ENCODE data around the gene BTAF1.

Gene BTAF1

DNA sequence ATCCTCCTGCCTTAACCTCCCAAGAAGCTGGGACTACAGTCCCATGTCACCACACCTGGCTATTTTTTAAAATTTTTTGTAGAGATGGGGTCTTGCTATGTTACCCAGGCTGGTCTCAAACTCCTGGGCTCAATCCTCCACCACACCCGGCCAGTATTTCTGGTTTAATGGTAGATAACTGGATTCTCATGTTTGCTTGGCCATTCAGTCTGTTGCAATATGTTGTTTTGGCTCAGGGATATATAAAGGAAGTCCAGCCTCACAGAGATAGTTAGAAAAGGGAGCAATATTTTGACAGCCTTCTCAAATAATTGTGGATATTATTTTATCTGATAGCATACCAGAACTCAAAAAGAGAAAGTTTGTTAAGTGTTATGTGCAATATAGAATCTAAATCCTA lies 82.4 kb downstream of the BTAF1 start:
- Histone ChIP-seq H3K79me2 (ENCODE audit: control insufficient read depth, insufficient read depth, low read length) (no peaks in the 10 kb centered on the region), H4K5ac (ENCODE audit: low read length) (no peak overlapping the region), H3K18ac (ENCODE audit: low read length) (no peak overlapping the region), H3K4ac (ENCODE audit: low read depth, low read length) (no peak overlapping the region), H2AK5ac (ENCODE audit: low read length) (no peak overlapping the region), H3K4me1 (ENCODE audit: control insufficient read depth, low read depth, low read length) (no peaks in the 10 kb centered on the region), H3K23ac (ENCODE audit: low read length) (no peak overlapping the region), H3K4me2 (ENCODE audit: low read length) (no peak overlapping the region), H3K4me3 (ENCODE audit: low read length) (no peak overlapping the region), H3K79me1 (ENCODE audit: low read length) (no peaks in the 10 kb centered on the region), H3K27me3 (ENCODE audit: insufficient read depth, low read length, poor library complexity) (no peaks in the 10 kb centered on the region), H2BK15ac (replicated peaks; ENCODE audit: low read depth) (no peak overlapping the region), H4K8ac (ENCODE audit: low read depth, low read length) (no peak overlapping the region), H2BK120ac (ENCODE audit: low read depth, low read length) (no peak overlapping the region), H3K9ac (ENCODE audit: low read length) (no peak overlapping the region), H3K36me3 (ENCODE audit: control insufficient read depth, insufficient read depth, low read length) (no peaks in the 10 kb centered on the region), H3K56ac (ENCODE audit: low read length) (no peak overlapping the region), H3K27ac (ENCODE audit: low read depth, low read length) (no peak overlapping the region), H2BK5ac (ENCODE audit: low read length) (no peak overlapping the region)
- no CpG with 5 or more reads among the region's 1 CpG for WGBS (ENCODE audit: extremely low coverage, insufficient coverage, low lambda C conversion rate)
- no peak for DNase-seq

DNA sequence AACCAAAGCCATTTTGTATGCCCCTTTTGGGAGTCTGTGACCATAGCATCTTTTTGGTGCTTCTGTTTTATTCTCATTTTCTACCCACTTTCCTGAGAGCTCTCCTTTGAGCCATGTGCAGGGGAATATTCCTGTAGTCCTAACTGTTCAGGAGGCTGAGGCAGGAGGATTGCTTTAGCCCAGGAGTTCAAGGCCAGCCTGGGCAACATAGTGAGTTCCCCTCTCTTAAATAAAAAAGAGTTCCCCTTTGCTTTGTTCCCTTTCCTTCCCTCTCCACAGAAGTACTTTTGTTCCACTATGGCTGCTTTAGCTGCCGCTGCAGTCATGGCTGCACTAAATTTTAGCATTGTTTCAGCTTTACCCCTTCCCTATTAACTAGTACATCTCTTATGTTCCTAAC lies 85.9 kb downstream of the BTAF1 start:
- Histone ChIP-seq H4K8ac (ENCODE audit: low read depth, low read length) (no peak overlapping the region), H3K18ac (ENCODE audit: low read length) (no peak overlapping the region), H2BK15ac (replicated peaks; ENCODE audit: low read depth) (no peak overlapping the region), H2BK5ac (ENCODE audit: low read length) (no peak overlapping the region), H3K9ac (ENCODE audit: low read length) (no peak overlapping the region), H3K4me2 (ENCODE audit: low read length) (no peak overlapping the region), H3K36me3 (ENCODE audit: control insufficient read depth, insufficient read depth, low read length) (no peaks in the 10 kb centered on the region), H3K4me3 (ENCODE audit: low read length) (no peak overlapping the region), H3K56ac (ENCODE audit: low read length) (no peak overlapping the region), H3K4ac (ENCODE audit: low read depth, low read length) (no peak overlapping the region), H2BK120ac (ENCODE audit: low read depth, low read length) (no peak overlapping the region), H4K5ac (ENCODE audit: low read length) (no peak overlapping the region), H3K4me1 (ENCODE audit: control insufficient read depth, low read depth, low read length) (no peaks in the 10 kb centered on the region), H3K79me2 (ENCODE audit: control insufficient read depth, insufficient read depth, low read length) (no peaks in the 10 kb centered on the region), H2AK5ac (ENCODE audit: low read length) (no peak overlapping the region), H3K23ac (ENCODE audit: low read length) (no peak overlapping the region), H3K79me1 (ENCODE audit: low read length) (no peaks in the 10 kb centered on the region), H3K27ac (ENCODE audit: low read depth, low read length) (no peak overlapping the region), H3K27me3 (ENCODE audit: insufficient read depth, low read length, poor library complexity) (no peaks in the 10 kb centered on the region)
- WGBS (ENCODE audit: extremely low coverage, insufficient coverage, low lambda C conversion rate), result no CpG with 5 or more reads among the region's 1 CpG
- no peak for DNase-seq

DNA sequence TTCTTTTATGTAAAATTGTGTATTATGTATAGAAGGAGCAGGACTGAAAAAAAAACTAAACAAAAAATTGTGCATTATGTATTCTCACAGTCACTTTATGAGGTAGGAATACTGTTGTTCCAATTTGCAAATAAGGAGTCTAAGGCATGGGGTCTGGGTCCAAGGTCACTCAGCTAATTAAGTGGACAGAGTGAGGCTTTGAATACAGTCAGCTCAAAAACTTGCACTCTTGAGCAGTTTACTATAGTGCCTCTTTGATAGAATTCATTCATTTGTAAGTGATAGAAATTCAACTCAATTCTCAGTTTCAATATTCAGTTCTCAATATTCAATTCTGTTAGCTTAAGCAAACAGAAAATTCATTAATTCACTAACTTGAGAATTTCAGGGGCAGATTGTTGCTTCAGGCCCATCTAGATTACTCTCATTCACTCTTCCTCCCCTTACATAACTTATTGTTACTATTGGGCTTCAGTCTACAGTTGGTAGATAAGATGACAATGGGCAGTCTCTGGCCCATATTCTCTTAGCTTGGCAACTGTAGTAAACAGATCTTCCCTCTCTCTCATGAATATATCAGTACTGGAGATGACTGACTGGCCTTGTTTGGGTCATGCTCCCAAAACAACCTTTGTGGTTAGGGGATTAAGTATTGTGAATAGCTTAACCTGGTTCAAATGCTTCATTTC lies 86.6 kb downstream of the BTAF1 start:
- Histone ChIP-seq H3K18ac (ENCODE audit: low read length) (no peak overlapping the region), H3K79me1 (ENCODE audit: low read length) (no peaks in the 10 kb centered on the region), H3K4me3 (ENCODE audit: low read length) (no peak overlapping the region), H2BK5ac (ENCODE audit: low read length) (no peak overlapping the region), H2BK15ac (replicated peaks; ENCODE audit: low read depth) (no peak overlapping the region), H2AK5ac (ENCODE audit: low read length) (no peak overlapping the region), H2BK120ac (ENCODE audit: low read depth, low read length) (no peak overlapping the region), H3K4me1 (ENCODE audit: control insufficient read depth, low read depth, low read length) (no peaks in the 10 kb centered on the region), H3K36me3 (ENCODE audit: control insufficient read depth, insufficient read depth, low read length) (no peaks in the 10 kb centered on the region), H3K56ac (ENCODE audit: low read length) (no peak overlapping the region), H3K27me3 (ENCODE audit: insufficient read depth, low read length, poor library complexity) (no peaks in the 10 kb centered on the region), H3K4me2 (ENCODE audit: low read length) (no peak overlapping the region), H3K4ac (ENCODE audit: low read depth, low read length) (no peak overlapping the region), H4K5ac (ENCODE audit: low read length) (no peak overlapping the region), H3K27ac (ENCODE audit: low read depth, low read length) (no peak overlapping the region), H3K9ac (ENCODE audit: low read length) (no peak overlapping the region), H3K79me2 (ENCODE audit: control insufficient read depth, insufficient read depth, low read length) (no peaks in the 10 kb centered on the region), H4K8ac (ENCODE audit: low read depth, low read length) (no peak overlapping the region), H3K23ac (ENCODE audit: low read length) (no peak overlapping the region)
- DNase-seq, result peak; percentile 26

DNA sequence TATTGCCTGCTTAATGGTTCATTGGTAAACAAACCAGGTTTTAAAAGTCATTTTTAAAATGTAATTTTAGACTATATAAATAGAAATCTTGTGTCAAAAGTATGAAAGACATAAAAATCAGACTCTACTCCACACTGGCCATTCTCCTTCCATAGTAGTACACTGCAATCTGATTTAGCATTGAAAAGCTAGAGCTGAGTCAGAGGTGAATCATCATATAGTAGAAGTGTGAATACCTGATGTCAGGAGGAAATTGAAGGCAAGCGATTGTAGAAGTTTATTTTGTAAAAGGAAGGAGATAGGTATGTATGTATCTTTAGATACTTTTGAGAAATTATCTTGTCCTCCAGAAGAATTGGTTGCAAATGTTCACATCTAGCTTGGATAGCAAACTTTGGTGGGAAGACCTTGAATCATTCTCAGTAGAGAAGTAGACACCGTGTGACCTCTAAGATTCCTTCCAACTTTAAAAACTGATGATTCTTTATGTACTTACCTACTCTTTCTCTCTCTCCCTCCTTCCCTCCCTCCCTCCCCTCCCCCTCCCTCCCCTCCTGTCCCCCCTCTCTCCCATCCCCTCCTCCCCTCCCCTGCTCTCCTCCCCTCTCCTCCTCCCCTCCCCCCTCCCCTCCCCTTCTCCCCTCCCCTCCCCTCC lies 88.1 kb downstream of the BTAF1 start:
- H3K36me3 ChIP-seq (ENCODE audit: control insufficient read depth, insufficient read depth, low read length), result no peaks in the 10 kb centered on the region
- H2BK5ac ChIP-seq (ENCODE audit: low read length), result no peak overlapping the region
- H4K8ac ChIP-seq (ENCODE audit: low read depth, low read length), result no peak overlapping the region
- no peak overlapping the region for H2BK15ac ChIP-seq (replicated peaks; ENCODE audit: low read depth)
- H3K4me2 ChIP-seq (ENCODE audit: low read length), result no peak overlapping the region
- no peak overlapping the region for H3K56ac ChIP-seq (ENCODE audit: low read length)
- H3K23ac ChIP-seq (ENCODE audit: low read length), result no peak overlapping the region
- H3K18ac ChIP-seq (ENCODE audit: low read length), result no peak overlapping the region
- WGBS (ENCODE audit: extremely low coverage, insufficient coverage, low lambda C conversion rate), result 100% methylated on average over 1 of the region's 2 CpGs
- H3K4me3 ChIP-seq (ENCODE audit: low read length), result no peak overlapping the region
- no peak overlapping the region for H3K9ac ChIP-seq (ENCODE audit: low read length)
- no peaks in the 10 kb centered on the region for H3K79me1 ChIP-seq (ENCODE audit: low read length)
- no peaks in the 10 kb centered on the region for H3K79me2 ChIP-seq (ENCODE audit: control insufficient read depth, insufficient read depth, low read length)
- no peaks in the 10 kb centered on the region for H3K4me1 ChIP-seq (ENCODE audit: control insufficient read depth, low read depth, low read length)
- no peak overlapping the region for H3K27ac ChIP-seq (ENCODE audit: low read depth, low read length)
- no peaks in the 10 kb centered on the region for H3K27me3 ChIP-seq (ENCODE audit: insufficient read depth, low read length, poor library complexity)
- no peak overlapping the region for H2BK120ac ChIP-seq (ENCODE audit: low read depth, low read length)
- H4K5ac ChIP-seq (ENCODE audit: low read length), result no peak overlapping the region
- no peak overlapping the region for H3K4ac ChIP-seq (ENCODE audit: low read depth, low read length)
- DNase-seq, result peak; percentile 60
- no peak overlapping the region for H2AK5ac ChIP-seq (ENCODE audit: low read length)

DNA sequence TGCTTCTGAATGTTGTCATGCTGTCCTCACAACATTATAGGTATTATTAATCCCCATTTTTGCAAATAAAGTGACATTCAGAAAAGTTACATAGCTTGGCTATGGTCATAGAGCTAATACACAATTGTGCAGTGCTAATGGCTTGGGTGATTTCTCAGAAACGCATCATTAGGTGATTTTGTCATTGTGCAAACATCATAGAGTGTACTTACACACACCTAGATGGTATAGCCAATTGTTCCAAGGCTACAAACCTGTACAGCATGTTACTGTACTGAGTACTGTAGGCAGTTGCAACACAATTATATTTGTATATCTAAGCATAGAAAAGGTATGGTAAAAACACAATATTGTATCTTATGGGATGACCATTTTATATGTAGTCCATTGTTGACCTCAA lies 91.0 kb downstream of the BTAF1 start:
- H3K79me2 ChIP-seq (ENCODE audit: control insufficient read depth, insufficient read depth, low read length), result no peaks in the 10 kb centered on the region

DNA sequence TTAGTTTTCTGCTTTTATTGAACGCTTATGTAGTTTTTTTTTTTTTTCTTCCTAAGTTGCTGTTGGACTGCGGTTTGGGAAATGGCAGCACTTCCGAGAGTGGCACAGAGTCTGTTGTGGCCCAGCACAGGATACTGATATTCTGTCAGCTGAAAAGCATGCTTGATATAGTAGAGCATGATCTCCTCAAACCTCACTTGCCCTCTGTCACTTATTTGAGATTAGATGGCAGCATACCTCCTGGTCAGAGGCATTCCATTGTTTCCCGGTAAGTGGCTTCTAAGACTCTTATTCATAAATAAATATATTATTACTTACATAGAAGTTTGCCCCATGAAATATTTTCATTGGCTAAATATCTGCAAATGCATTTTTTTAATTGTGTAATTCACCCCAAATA lies 101.1 kb downstream of the BTAF1 start:
- Histone ChIP-seq H3K9ac (ENCODE audit: low read length) (no peak overlapping the region), H2BK120ac (ENCODE audit: low read depth, low read length) (no peak overlapping the region), H3K4me1 (ENCODE audit: control insufficient read depth, low read depth, low read length) (no peaks in the 10 kb centered on the region), H3K4me2 (ENCODE audit: low read length) (no peak overlapping the region), H3K27ac (ENCODE audit: low read depth, low read length) (no peak overlapping the region), H2BK15ac (replicated peaks; ENCODE audit: low read depth) (no peak overlapping the region), H3K4me3 (ENCODE audit: low read length) (no peak overlapping the region), H2BK5ac (ENCODE audit: low read length) (no peak overlapping the region), H3K56ac (ENCODE audit: low read length) (no peak overlapping the region), H3K4ac (ENCODE audit: low read depth, low read length) (no peak overlapping the region), H3K18ac (ENCODE audit: low read length) (no peak overlapping the region), H3K79me1 (ENCODE audit: low read length) (no peaks in the 10 kb centered on the region), H2AK5ac (ENCODE audit: low read length) (no peak overlapping the region), H4K8ac (ENCODE audit: low read depth, low read length) (no peak overlapping the region), H3K79me2 (ENCODE audit: control insufficient read depth, insufficient read depth, low read length) (no peaks in the 10 kb centered on the region), H3K27me3 (ENCODE audit: insufficient read depth, low read length, poor library complexity) (no peaks in the 10 kb centered on the region), H4K5ac (ENCODE audit: low read length) (no peak overlapping the region), H3K23ac (ENCODE audit: low read length) (no peak overlapping the region), H3K36me3 (ENCODE audit: control insufficient read depth, insufficient read depth, low read length) (peaks cover 4% of the 10 kb centered on the region)
- WGBS (ENCODE audit: extremely low coverage, insufficient coverage, low lambda C conversion rate), result no CpG with 5 or more reads among the region's 4 CpGs
- no peak for DNase-seq

More for the DNA sequence above, 91.0 kb downstream of the BTAF1 start:
- no peak overlapping the region for H4K8ac ChIP-seq (ENCODE audit: low read depth, low read length)
- no peak for DNase-seq
- H2BK120ac ChIP-seq (ENCODE audit: low read depth, low read length), result no peak overlapping the region
- H2BK5ac ChIP-seq (ENCODE audit: low read length), result no peak overlapping the region
- no peak overlapping the region for H2BK15ac ChIP-seq (replicated peaks; ENCODE audit: low read depth)
- H3K23ac ChIP-seq (ENCODE audit: low read length), result no peak overlapping the region
- no peak overlapping the region for H4K5ac ChIP-seq (ENCODE audit: low read length)
- H3K4ac ChIP-seq (ENCODE audit: low read depth, low read length), result no peak overlapping the region
- no peaks in the 10 kb centered on the region for H3K4me1 ChIP-seq (ENCODE audit: control insufficient read depth, low read depth, low read length)
- H3K4me3 ChIP-seq (ENCODE audit: low read length), result no peak overlapping the region
- no peaks in the 10 kb centered on the region for H3K27me3 ChIP-seq (ENCODE audit: insufficient read depth, low read length, poor library complexity)
- H3K27ac ChIP-seq (ENCODE audit: low read depth, low read length), result no peak overlapping the region
- H2AK5ac ChIP-seq (ENCODE audit: low read length), result no peak overlapping the region
- WGBS (ENCODE audit: extremely low coverage, insufficient coverage, low lambda C conversion rate), result no CpG with 5 or more reads among the region's 1 CpG
- H3K79me1 ChIP-seq (ENCODE audit: low read length), result no peaks in the 10 kb centered on the region
- no peak overlapping the region for H3K4me2 ChIP-seq (ENCODE audit: low read length)
- H3K56ac ChIP-seq (ENCODE audit: low read length), result no peak overlapping the region
- H3K36me3 ChIP-seq (ENCODE audit: control insufficient read depth, insufficient read depth, low read length), result no peaks in the 10 kb centered on the region
- no peak overlapping the region for H3K18ac ChIP-seq (ENCODE audit: low read length)
- H3K9ac ChIP-seq (ENCODE audit: low read length), result no peak overlapping the region

Measured in mesendoderm (in vitro differentiated cells).